DOHH2 (cell line): ENCODE data around the gene MFRP.

Experiments used
- H3F3A ChIP-seq: fragments of 200-600 bp; sonication (generic), shearing (Covaris generic); 2 replicates; pipeline ENCODE4 v1.6.0; 2016; ENCODE audit warnings: antibody characterized with exemption, mild to moderate bottlenecking; ENCODE audit not compliant: control insufficient read depth, insufficient read depth
- H3K27ac ChIP-seq: fragments of 200-600 bp; sonication (generic); 2 replicates; pipeline ENCODE4 v1.5.1; 2014; ENCODE audit warnings: low read depth, mild to moderate bottlenecking, low read length, moderate library complexity
- H3K27me3 ChIP-seq: fragments of 200-600 bp; sonication (generic); 2 replicates; pipeline ENCODE4 v1.6.1; 2014; ENCODE audit warnings: mild to moderate bottlenecking, low read length, mixed read lengths; ENCODE audit not compliant: control insufficient read depth
- H3K36me3 ChIP-seq: fragments of 200-600 bp; sonication (generic); 2 replicates; pipeline ENCODE4 v1.6.1; 2014; ENCODE audit warnings: mild to moderate bottlenecking, low read length, moderate library complexity, mixed read lengths; ENCODE audit not compliant: control insufficient read depth
- H3K4me1 ChIP-seq: fragments of 200-600 bp; sonication (generic); 2 replicates; pipeline ENCODE4 v1.6.1; 2014; ENCODE audit warnings: mild to moderate bottlenecking, low read length, mixed read lengths; ENCODE audit not compliant: control insufficient read depth
- H3K4me2 ChIP-seq: fragments of 200-600 bp; sonication (generic); 2 replicates; pipeline ENCODE4 v1.6.0; 2014; ENCODE audit warnings: mild to moderate bottlenecking, low read length, moderate library complexity
- H3K4me3 ChIP-seq: fragments of 200-600 bp; sonication (generic); 2 replicates; pipeline ENCODE4 v1.5.1; 2014; ENCODE audit warnings: mild to moderate bottlenecking, low read length, mixed read lengths
- H3K79me2 ChIP-seq: fragments of 200-600 bp; sonication (generic); 2 replicates; pipeline ENCODE4 v1.6.1; 2014; ENCODE audit warnings: mild to moderate bottlenecking, low read length, mixed read lengths; ENCODE audit not compliant: control insufficient read depth
- H3K9me2 ChIP-seq: fragments of 200-600 bp; sonication (generic); replicated peaks from 2 replicates; pipeline ENCODE4 v1.6.1; 2014; ENCODE audit warnings: mild to moderate bottlenecking, low read length, mixed read lengths; ENCODE audit not compliant: control insufficient read depth
- H3K9me3 ChIP-seq: fragments of 200-600 bp; sonication (generic); 2 replicates; pipeline ENCODE4 v1.6.1; 2014; ENCODE audit warnings: antibody characterized with exemption, low read length, mixed read lengths; ENCODE audit not compliant: control insufficient read depth, insufficient read depth
- H4K20me1 ChIP-seq: fragments of 200-600 bp; sonication (generic); 2 replicates; pipeline ENCODE4 v1.6.0; 2014; ENCODE audit warnings: low read depth, mild to moderate bottlenecking, antibody characterized with exemption, low read length, moderate library complexity; ENCODE audit not compliant: control insufficient read depth, insufficient read depth
- CTCF ChIP-seq: fragments of 200-600 bp; sonication (generic); IDR thresholded peaks from one replicate; pipeline ENCODE4 v1.5.1; 2014; ENCODE audit warnings: antibody characterized with exemption, mild to moderate bottlenecking, low read depth, low read length; ENCODE audit not compliant: poor library complexity, severe bottlenecking
- EZH2phosphoT487 ChIP-seq: fragments of 200-600 bp; sonication (generic); IDR thresholded peaks from 2 replicates; pipeline ENCODE4 v1.6.1; 2017; ENCODE audit warnings: borderline replicate concordance, mild to moderate bottlenecking, antibody characterized with exemption, low read length, moderate library complexity, mixed read lengths

Gene MFRP

GRCh38 chr11:119350302-119350701 is 3.8 kb upstream of the MFRP start:
- Histone ChIP-seq H3K4me3 (no peak overlapping the region), H3K27me3 (peaks cover 11% of the 10 kb centered on the region), H3K79me2 (no peaks in the 10 kb centered on the region), H3K27ac (no peak overlapping the region), H3K4me2 (no peak overlapping the region), H3K9me3 (no peaks in the 10 kb centered on the region), H3F3A (0 out of 2 replicates have a peak, but pooled peaks cover 3% of the 10 kb centered on the region), H3K4me1 (peaks cover 7% of the 10 kb centered on the region), H3K36me3 (peaks cover 10% of the 10 kb centered on the region), H4K20me1 (no peaks in the 10 kb centered on the region), H3K9me2 (no peaks in the 10 kb centered on the region)
- no peak for TF ChIP-seq EZH2phosphoT487
- TF ChIP-seq CTCF = no peak

- no peak overlapping the region for H3K4me3 ChIP-seq
- no peaks in the 10 kb centered on the region for H3K9me2 ChIP-seq
- H3K27ac ChIP-seq = no peak overlapping the region
- H3F3A ChIP-seq = no peaks in the 10 kb centered on the region
- no peak overlapping the region for H3K4me2 ChIP-seq
- no peaks in the 10 kb centered on the region for H3K36me3 ChIP-seq
- H4K20me1 ChIP-seq = no peaks in the 10 kb centered on the region
- peaks cover 17% of the 10 kb centered on the region for H3K27me3 ChIP-seq
- H3K9me3 ChIP-seq = no peaks in the 10 kb centered on the region
- no peaks in the 10 kb centered on the region for H3K79me2 ChIP-seq
- TF ChIP-seq CTCF (no peak), EZH2phosphoT487 (no peak)
- peaks cover 7% of the 10 kb centered on the region for H3K4me1 ChIP-seq
These were observed 1.6 kb upstream of the MFRP start for GRCh38 chr11:119347940-119348605.

- Histone ChIP-seq H3K79me2 (no peaks in the 10 kb centered on the region), H3K4me3 (no peak overlapping the region), H3K27ac (no peak overlapping the region), H3K4me1 (peaks cover 7% of the 10 kb centered on the region), H3K9me3 (no peaks in the 10 kb centered on the region), H3K27me3 (peaks cover 24% of the 10 kb centered on the region), H4K20me1 (no peaks in the 10 kb centered on the region), H3K36me3 (no peaks in the 10 kb centered on the region), H3F3A (no peaks in the 10 kb centered on the region), H3K9me2 (no peaks in the 10 kb centered on the region), H3K4me2 (no peak overlapping the region)
- TF ChIP-seq CTCF = no peak
- TF ChIP-seq EZH2phosphoT487 = no peak
These were observed 737 bp upstream of the MFRP start for GRCh38 chr11:119347242-119347641.

GRCh38 chr11:119345685-119346084 is 820 bp downstream of the MFRP start:
- Histone ChIP-seq H3K4me3 (no peak overlapping the region), H3K4me1 (peaks cover 14% of the 10 kb centered on the region), H3K4me2 (no peak overlapping the region)

More at GRCh38 chr11:119345685-119346084, 820 bp downstream of the MFRP start:
- Histone ChIP-seq H4K20me1 (no peaks in the 10 kb centered on the region), H3K27ac (no peak overlapping the region), H3K9me2 (no peaks in the 10 kb centered on the region), H3K9me3 (no peaks in the 10 kb centered on the region), H3K36me3 (no peaks in the 10 kb centered on the region), H3K27me3 (peaks cover 39% of the 10 kb centered on the region), H3K79me2 (no peaks in the 10 kb centered on the region), H3F3A (no peaks in the 10 kb centered on the region)
- TF ChIP-seq CTCF = no peak
- no peak for TF ChIP-seq EZH2phosphoT487
